ENCODE data around the gene DDX10. TPM values are rescaled to one million over a fixed set of nuclear protein-coding genes. Genes with fewer than 3 reads are reported as not detected.

DDX10 gene
- total and polyA plus RNA-seq, 9 donors = 13.1 to 34.3 (median 25.7) TPM

DNA sequence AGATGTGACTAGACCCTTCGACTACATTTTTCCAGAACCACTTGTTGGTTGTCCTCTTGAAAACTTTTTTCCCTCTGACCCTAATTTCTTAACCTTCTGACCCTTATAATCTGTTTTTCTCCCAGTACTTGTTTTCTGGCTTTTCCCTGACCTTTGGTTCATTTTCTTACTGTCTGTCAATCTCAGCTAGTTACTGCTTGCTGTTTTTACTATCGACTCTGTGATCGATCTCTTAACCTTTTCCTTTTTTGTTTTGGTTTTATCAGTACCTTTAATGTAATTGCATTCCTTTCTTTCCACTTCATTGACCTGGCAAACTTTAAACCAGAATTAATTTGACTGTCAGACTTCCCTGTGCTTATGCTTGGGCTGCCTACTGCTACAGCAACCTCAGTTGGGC, 92.8 kb downstream of the DDX10 start:
- no peak for TF ChIP-seq EP300 (IDR thresholded peaks at IDR 0.05)
- TF ChIP-seq, protein P1, sequence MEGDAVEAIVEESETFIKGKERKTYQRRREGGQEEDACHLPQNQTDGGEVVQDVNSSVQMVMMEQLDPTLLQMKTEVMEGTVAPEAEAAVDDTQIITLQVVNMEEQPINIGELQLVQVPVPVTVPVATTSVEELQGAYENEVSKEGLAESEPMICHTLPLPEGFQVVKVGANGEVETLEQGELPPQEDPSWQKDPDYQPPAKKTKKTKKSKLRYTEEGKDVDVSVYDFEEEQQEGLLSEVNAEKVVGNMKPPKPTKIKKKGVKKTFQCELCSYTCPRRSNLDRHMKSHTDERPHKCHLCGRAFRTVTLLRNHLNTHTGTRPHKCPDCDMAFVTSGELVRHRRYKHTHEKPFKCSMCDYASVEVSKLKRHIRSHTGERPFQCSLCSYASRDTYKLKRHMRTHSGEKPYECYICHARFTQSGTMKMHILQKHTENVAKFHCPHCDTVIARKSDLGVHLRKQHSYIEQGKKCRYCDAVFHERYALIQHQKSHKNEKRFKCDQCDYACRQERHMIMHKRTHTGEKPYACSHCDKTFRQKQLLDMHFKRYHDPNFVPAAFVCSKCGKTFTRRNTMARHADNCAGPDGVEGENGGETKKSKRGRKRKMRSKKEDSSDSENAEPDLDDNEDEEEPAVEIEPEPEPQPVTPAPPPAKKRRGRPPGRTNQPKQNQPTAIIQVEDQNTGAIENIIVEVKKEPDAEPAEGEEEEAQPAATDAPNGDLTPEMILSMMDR (IDR thresholded peaks at IDR 0.05) = no peak
- H3K4me3 ChIP-seq = no peak overlapping the region
- intact Hi-C loops (cut with DNase I) = no loop called here
- no peaks in the 10 kb centered on the region for H3K27me3 ChIP-seq
- peaks cover 2% of the 10 kb centered on the region for H3K4me1 ChIP-seq (ENCODE audit: insufficient read depth)
- H3K9me3 ChIP-seq = no peaks in the 10 kb centered on the region
- no peak overlapping the region for H3K27ac ChIP-seq
- 76 to 80% (median 78%) methylated on average over 3 of the region's 3 CpGs for WGBS, 3 donors
- H3K36me3 ChIP-seq = no peaks in the 10 kb centered on the region
- DNase-seq = no peak

DNA sequence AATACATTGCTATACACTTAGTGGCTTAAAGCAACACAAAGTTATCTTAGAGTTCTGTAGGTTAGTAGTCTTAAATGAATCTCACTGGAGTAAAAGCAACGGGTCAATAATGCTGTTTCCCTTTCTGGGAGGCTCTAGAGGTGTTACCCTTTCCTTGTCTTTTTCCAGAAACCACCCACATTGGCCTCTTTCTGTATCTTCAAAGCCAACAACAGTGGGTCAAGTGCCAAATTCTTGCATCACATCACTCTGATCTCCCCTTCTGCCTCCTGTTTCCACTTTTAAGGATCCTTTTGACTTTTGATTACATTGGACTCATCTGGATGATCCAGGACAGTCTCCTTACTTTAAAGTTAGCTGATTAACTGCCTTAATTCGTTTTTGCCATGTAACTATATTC, 93.6 kb downstream of the DDX10 start:
- 73 to 77% (median 75%) methylated on average over 2 of the region's 2 CpGs for WGBS, 3 donors
- no peaks in the 10 kb centered on the region for H3K27me3 ChIP-seq
- H3K4me3 ChIP-seq = no peak overlapping the region
- no peaks in the 10 kb centered on the region for H3K9me3 ChIP-seq
- no peak for TF ChIP-seq POLR2A (IDR thresholded peaks at IDR 0.05)
- TF ChIP-seq, protein P1 (IDR thresholded peaks at IDR 0.05) = no peak
- TF ChIP-seq EP300 (IDR thresholded peaks at IDR 0.05) = no peak
- H3K27ac ChIP-seq = no peak overlapping the region
- DNase-seq = no peak
- intact Hi-C loops (cut with DNase I) = no loop called here
- no peaks in the 10 kb centered on the region for H3K36me3 ChIP-seq
- H3K4me1 ChIP-seq (ENCODE audit: insufficient read depth) = peaks cover 2% of the 10 kb centered on the region

DNA sequence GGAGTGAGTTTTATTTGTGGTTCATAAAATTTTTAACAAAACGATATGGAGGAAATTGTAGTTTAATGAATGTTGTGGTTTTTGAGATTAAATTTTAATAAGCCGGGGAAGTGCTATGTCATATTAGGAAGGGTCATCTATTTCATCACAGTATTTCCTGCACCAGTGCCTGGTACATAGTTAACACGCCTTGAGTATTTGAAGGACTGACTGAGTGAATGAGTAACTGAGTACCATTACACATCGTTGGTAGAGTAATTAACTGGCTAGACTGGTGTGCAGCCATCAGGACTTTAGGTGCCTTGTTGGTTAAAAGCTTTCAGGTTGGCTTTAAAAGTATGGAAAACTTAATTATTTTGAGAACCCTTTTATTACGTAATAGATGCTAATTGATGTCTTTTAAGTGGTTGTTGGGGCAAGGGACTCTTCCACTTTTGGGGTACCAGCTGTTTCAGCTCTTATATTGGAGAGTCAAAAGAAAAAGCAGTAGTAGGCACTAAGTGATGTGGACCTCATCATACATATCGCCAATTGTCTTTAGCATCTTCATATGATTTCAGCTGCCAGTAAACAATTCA, 101.8 kb downstream of the DDX10 start:
- TF ChIP-seq, protein P1 (IDR thresholded peaks at IDR 0.05) = no peak
- TF ChIP-seq POLR2A (IDR thresholded peaks at IDR 0.05) = no peak
- TF ChIP-seq EP300 (IDR thresholded peaks at IDR 0.05) = no peak
- Histone ChIP-seq H3K9me3 (no peaks in the 10 kb centered on the region), H3K36me3 (no peaks in the 10 kb centered on the region), H3K4me3 (no peak overlapping the region), H3K27ac (no peak overlapping the region), H3K4me1 (ENCODE audit: insufficient read depth) (no peaks in the 10 kb centered on the region), H3K27me3 (no peaks in the 10 kb centered on the region)
- intact Hi-C loops (cut with DNase I) = no loop called here
- no peak for DNase-seq
- WGBS, 3 donors = 93 to 95% (median 94%) methylated on average over 6 of the region's 6 CpGs

GRCh38 chr11:108768370-108768769, 103.5 kb downstream of the DDX10 start:
- TF ChIP-seq POLR2A (IDR thresholded peaks at IDR 0.05) (no peak), EP300 (IDR thresholded peaks at IDR 0.05) (no peak)
- TF ChIP-seq, protein P1 (IDR thresholded peaks at IDR 0.05) = no peak
- Histone ChIP-seq H3K27me3 (no peaks in the 10 kb centered on the region), H3K27ac (no peak overlapping the region), H3K4me3 (no peak overlapping the region), H3K4me1 (ENCODE audit: insufficient read depth) (no peaks in the 10 kb centered on the region), H3K36me3 (no peaks in the 10 kb centered on the region), H3K9me3 (no peaks in the 10 kb centered on the region)
- DNase-seq = no peak
- WGBS, 3 donors = 69 to 79% (median 73%) methylated on average over 3 of the region's 3 CpGs
- intact Hi-C loops (cut with DNase I) = no loop called here

All from ovary (tissue), 9 donors.